Thyroid gland (tissue), 4 donors: Measurements from ENCODE around the gene OR10G3.

ENCODE experiments used
- CTCF ChIP-seq, 6 experiments: fragments of 200-600 bp in 3 of 6; fragments of 450-650 bp in 3 of 6; sonication (generic) in 3 of 6; IDR thresholded peaks; one replicate each; pipeline ENCODE4 v1.5.1; 2016 to 2019; ENCODE audit warnings: antibody characterized with exemption in 6 of 6, mild to moderate bottlenecking in 2 of 6, inconsistent platforms in 1 of 6, moderate library complexity in 1 of 6
- POLR2A ChIP-seq, 2 donors: fragments of 450-650 bp; IDR thresholded peaks; one replicate each; pipeline ENCODE4 v1.6.1; 2017; ENCODE audit warnings: antibody characterized with exemption in 2 of 2, mild to moderate bottlenecking in 2 of 2, moderate library complexity in 1 of 2

GRCh38 chr14:21520767-21521166 lies 59.1 kb downstream of the OR10G3 start:
- TF ChIP-seq POLR2A (IDR thresholded peaks at IDR 0.05), result no peak
- TF ChIP-seq CTCF (IDR thresholded peaks at IDR 0.05), result no peak
